Esophagus muscularis mucosa (tissue), 4 donors: ENCODE results near the gene CEBPZOS. TPM values are rescaled to one million over a fixed set of nuclear protein-coding genes. Genes with fewer than 3 reads are reported as not detected.

Source experiments
- DNase-seq: peaks from one replicate; pipeline ENCODE4 v3.0.0-alpha.2; 2017; ENCODE audit errors: extremely low spot score
- H3K27ac ChIP-seq, 4 donors: fragments of 200-600 bp; sonication (generic); replicated peaks in 1 of 4; 1 replicate in 3 of 4; 2 replicates in 1 of 4; pipeline ENCODE4 v1.5.1; 2016 to 2019; ENCODE audit warnings: mild to moderate bottlenecking in 1 of 4
- H3K27me3 ChIP-seq, 4 donors: fragments of 200-600 bp; sonication (generic); one replicate each; pipeline versions ENCODE4 v1.5.1 to v1.6.0; 2016 to 2019
- H3K36me3 ChIP-seq, 4 donors: fragments of 200-600 bp; sonication (generic); one replicate each; pipeline ENCODE4 v1.5.1; 2016 to 2019
- H3K4me1 ChIP-seq, 4 donors: fragments of 200-600 bp; sonication (generic); one replicate each; pipeline ENCODE4 v1.5.1; 2016 to 2019
- H3K4me3 ChIP-seq, 4 donors: fragments of 200-600 bp; sonication (generic); 1 replicate in 2 of 4; 2 replicates in 2 of 4; pipeline ENCODE4 v1.5.1; 2016 to 2019; ENCODE audit warnings: mild to moderate bottlenecking in 4 of 4, moderate library complexity in 1 of 4
- H3K9me3 ChIP-seq, 4 donors: fragments of 200-600 bp; sonication (generic); 1 replicate in 3 of 4; 2 replicates in 1 of 4; pipeline ENCODE4 v1.5.1; 2016 to 2019
- CTCF ChIP-seq, 3 experiments: fragments of 200-600 bp in 2 of 3; fragments of 450-650 bp in 1 of 3; sonication (generic) in 2 of 3; IDR thresholded peaks; one replicate each; pipeline ENCODE4 v1.5.1; 2017 to 2019; ENCODE audit warnings: antibody characterized with exemption in 3 of 3, mild to moderate bottlenecking in 2 of 3, moderate library complexity in 1 of 3
- EP300 ChIP-seq: sonication (generic); formaldehyde crosslinking; IDR thresholded peaks from one replicate; pipeline ENCODE4 v1.6.1; 2017; ENCODE audit warnings: antibody characterized with exemption
- POLR2A ChIP-seq: fragments of 450-650 bp; IDR thresholded peaks from one replicate; pipeline ENCODE4 v1.6.1; 2017; ENCODE audit warnings: antibody characterized with exemption, moderate library complexity, mild to moderate bottlenecking, low read depth
- POLR2AphosphoS5 ChIP-seq, 2 donors: sonication (generic); formaldehyde crosslinking; IDR thresholded peaks; one replicate each; pipeline ENCODE4 v1.6.1; 2017; ENCODE audit warnings: antibody characterized with exemption in 2 of 2
- WGBS: methylation state at CpG from one replicate; pipeline ENCODE4 v1.1.5; 2018; 5-methylcytosine and 5-hydroxymethylcytosine counted together
- intact Hi-C: fragments of 100-400 bp; cut with DNase I; formaldehyde crosslinking; loops from one replicate; pipeline ENCODE4 v1.15.1; 2023
- total RNA-seq, 4 donors: library from RNA; depleted of rRNA; stranded (reverse); fragments of >200 nt; gene quantifications; one replicate each; pipeline versions ENCODE4 v1.1.0 to v1.2.1, GENCODE V29; 2016

Gene CEBPZOS
- total RNA-seq, 4 donors from 2014 or later, result 25.2 to 31.6 (median 28.2) TPM

DNA sequence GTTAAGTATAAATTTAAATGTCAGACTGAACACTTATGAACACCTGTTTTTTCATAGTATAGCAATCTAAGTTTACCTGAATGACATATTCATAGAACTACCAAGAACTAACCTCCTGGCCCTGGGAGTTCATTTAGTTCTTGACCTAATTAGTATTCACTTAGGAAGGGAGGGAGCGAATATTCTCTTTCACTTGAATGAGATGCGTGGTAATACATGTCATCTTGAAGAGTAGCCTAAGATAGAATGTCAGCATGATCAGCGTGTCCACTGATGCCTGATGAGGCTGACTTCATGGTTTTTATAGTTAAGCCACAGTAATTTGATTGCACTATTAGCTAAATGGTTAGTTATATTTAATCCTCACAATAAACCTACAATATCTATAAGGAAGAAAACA, 48.5 kb downstream of the CEBPZOS start:
- no peak for TF ChIP-seq CTCF (IDR thresholded peaks at IDR 0.05)
- no peak for TF ChIP-seq EP300
- no peak for TF ChIP-seq POLR2A
- TF ChIP-seq POLR2AphosphoS5 (IDR thresholded peaks at IDR 0.05), result no peak
- Histone ChIP-seq H3K9me3 (no peaks in the 10 kb centered on the region), H3K4me1 (no peaks in the 10 kb centered on the region), H3K27me3 (no peaks in the 10 kb centered on the region), H3K27ac (no peak overlapping the region), H3K36me3 (peaks cover 30 to 89% (median 59%) of the 10 kb centered on the region in 4 donors), H3K4me3 (no peak overlapping the region)
- WGBS, result 96% methylated on average over 3 of the region's 3 CpGs
- no peak for DNase-seq
- intact Hi-C loops, result no loop called here

DNA sequence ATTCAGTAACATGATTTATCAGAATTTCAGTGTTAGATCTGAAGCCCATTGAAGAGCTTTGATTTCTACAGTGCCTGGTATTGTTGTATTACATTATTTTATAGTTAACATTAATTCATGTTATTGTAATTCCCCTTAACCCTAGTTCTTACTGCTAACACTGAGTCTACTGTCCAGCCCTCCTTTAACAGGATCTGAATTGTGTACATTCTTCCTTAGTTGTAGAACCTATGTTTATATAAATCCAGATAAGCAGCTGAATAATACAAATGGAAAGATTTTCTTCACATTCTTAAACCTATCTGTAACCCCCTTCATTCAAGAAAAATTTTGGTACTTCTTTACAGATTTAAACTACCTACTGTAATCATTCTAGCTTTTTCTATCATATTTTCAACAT, 49.9 kb downstream of the CEBPZOS start:
- TF ChIP-seq POLR2AphosphoS5 (IDR thresholded peaks at IDR 0.05), result no peak
- TF ChIP-seq CTCF (IDR thresholded peaks at IDR 0.05), result no peak
- TF ChIP-seq EP300, result no peak
- intact Hi-C loops, result no loop called here
- H3K27me3 ChIP-seq, result no peaks in the 10 kb centered on the region
- H3K4me1 ChIP-seq, result no peaks in the 10 kb centered on the region
- no peak overlapping the region for H3K27ac ChIP-seq
- H3K4me3 ChIP-seq, result no peak overlapping the region
- H3K36me3 ChIP-seq, result peaks cover 30 to 98% (median 61%) of the 10 kb centered on the region in 4 donors
- no peaks in the 10 kb centered on the region for H3K9me3 ChIP-seq
- no peak for DNase-seq

DNA sequence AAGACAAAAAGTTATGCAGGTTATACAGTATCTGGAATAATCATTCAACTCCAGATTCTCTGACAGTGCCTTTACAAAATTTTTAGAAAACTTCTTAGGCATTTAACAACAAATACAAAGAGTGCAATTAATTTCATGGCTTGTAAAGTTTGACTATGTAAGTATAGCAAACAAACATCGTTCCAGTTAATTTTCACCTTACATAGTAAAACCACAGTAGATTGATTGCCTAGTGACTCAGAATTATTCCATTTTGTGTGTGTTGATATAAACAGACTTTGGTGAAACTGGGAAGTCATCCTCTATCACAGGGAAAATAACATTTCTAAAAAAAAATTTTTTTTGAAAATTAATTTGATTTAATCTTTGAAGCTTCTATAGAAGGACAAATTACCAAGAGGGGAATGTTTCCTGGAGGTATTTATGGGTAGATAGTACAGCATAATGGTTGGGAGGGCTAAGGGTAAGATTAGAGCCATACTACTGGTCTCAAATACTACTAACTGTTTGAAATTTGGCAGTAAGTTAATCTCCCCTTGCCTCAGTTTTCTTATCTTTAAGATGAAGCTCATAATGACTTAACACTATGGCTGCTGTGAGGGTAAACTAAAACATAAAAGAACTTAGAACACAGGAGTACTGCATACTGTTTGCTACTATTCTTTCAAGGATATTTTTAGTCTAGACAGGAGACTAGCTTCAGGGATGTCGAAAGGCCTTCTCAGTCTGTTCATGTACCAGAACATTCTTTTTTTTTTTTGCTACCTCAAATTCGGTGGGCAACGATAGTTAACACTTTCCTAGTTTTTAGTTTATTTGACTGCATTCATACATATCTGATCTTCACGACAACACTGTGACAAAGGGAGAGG, 54.8 kb downstream of the CEBPZOS start:
- intact Hi-C loops, result no loop called here
- Histone ChIP-seq H3K4me3 (no peak overlapping the region), H3K36me3 (peaks cover 21 to 98% (median 67%) of the 10 kb centered on the region in 4 donors), H3K27ac (no peak overlapping the region), H3K4me1 (no peaks in the 10 kb centered on the region), H3K9me3 (no peaks in the 10 kb centered on the region), H3K27me3 (no peaks in the 10 kb centered on the region)
- 70% methylated on average over 5 of the region's 5 CpGs for WGBS
- TF ChIP-seq EP300 (no peak), CTCF (IDR thresholded peaks at IDR 0.05) (no peak), POLR2A (no peak), POLR2AphosphoS5 (IDR thresholded peaks at IDR 0.05) (no peak)
- no peak for DNase-seq

Other genes with a start within 250 kb of the CEBPZOS start
- gene STRN, start 230.0 kb upstream of the CEBPZOS start, total RNA-seq, result 10 to 100 TPM; 17.6 to 21.8 (median 20.0) TPM
- 10 to 100 TPM; 14.6 to 21.2 (median 16.7) TPM for gene HEATR5B, start 112.1 kb upstream of the CEBPZOS start, total RNA-seq
- gene GPATCH11, start 112.0 kb upstream of the CEBPZOS start, total RNA-seq, result 10 to 100 TPM in 1 of 4 donors, 1 to 10 TPM in 3; 5.0 to 10.8 (median 6.5) TPM
- 10 to 100 TPM; 23.7 to 28.4 (median 27.8) TPM for gene EIF2AK2, start 39.5 kb upstream of the CEBPZOS start, total RNA-seq
- not detected for gene SULT6B1, start 7.8 kb upstream of the CEBPZOS start, total RNA-seq
- 10 to 100 TPM; 22.4 to 34.5 (median 30.0) TPM for gene CEBPZ, start 35.1 kb downstream of the CEBPZOS start, total RNA-seq
- 10 to 100 TPM; 12.3 to 16.3 (median 13.4) TPM for gene NDUFAF7, start 35.2 kb downstream of the CEBPZOS start, total RNA-seq
- gene PRKD3, start 128.3 kb downstream of the CEBPZOS start, total RNA-seq, result 10 to 100 TPM; 31.8 to 47.3 (median 36.3) TPM
- gene QPCT, start 148.1 kb downstream of the CEBPZOS start, total RNA-seq, result 1 to 10 TPM; 1.2 to 5.1 (median 4.0) TPM